ENCODE data around the gene PPP1R15B. TPM values are rescaled to one million over a fixed set of nuclear protein-coding genes. Genes with fewer than 3 reads are reported as not detected.

PPP1R15B gene
- total and polyA plus RNA-seq, 4 donors = 13.0 to 54.0 (median 26.1) TPM

- Histone ChIP-seq H3K27me3 (ENCODE audit: control insufficient read depth in 4 of 4, insufficient read depth in 4 of 4, low read length in 3 of 4) (no peaks in the 10 kb centered on the region), H3K9ac (ENCODE audit: low read depth in 1 of 2, low read length in 2 of 2) (no peak overlapping the region), H3K36me3 (ENCODE audit: control insufficient read depth in 4 of 4, insufficient read depth in 3 of 4, low read depth in 1 of 4, low read length in 3 of 4) (peaks cover 0 to 8% (median 0%) of the 10 kb centered on the region in 4 donors), H3K4me1 (ENCODE audit: control insufficient read depth in 4 of 4, insufficient read depth in 4 of 4, low read length in 3 of 4) (peaks cover 6 to 23% (median 15%) of the 10 kb centered on the region in 4 donors), H3K27ac (ENCODE audit: low read depth in 1 of 2, low read length in 2 of 2) (no peak overlapping the region), H3K9me3 (ENCODE audit: control insufficient read depth in 4 of 4, low read length in 3 of 4) (no peaks in the 10 kb centered on the region), H3K4me3 (ENCODE audit: low read depth in 1 of 3, low read length in 3 of 3) (no peak overlapping the region)
- TF ChIP-seq TAF1 (conservative IDR thresholded peaks at IDR 0.05) (no peak), EGR1 (IDR thresholded peaks at IDR 0.05; ENCODE audit: low read depth in 2 of 2) (no peak), HNF4A (conservative IDR thresholded peaks at IDR 0.05) (no peak), RXRA (IDR thresholded peaks at IDR 0.05) (no peak), SP1 (IDR thresholded peaks at IDR 0.05) (no peak), JUND (IDR thresholded peaks at IDR 0.05) (no peak)
- TF ChIP-seq, protein P1, sequence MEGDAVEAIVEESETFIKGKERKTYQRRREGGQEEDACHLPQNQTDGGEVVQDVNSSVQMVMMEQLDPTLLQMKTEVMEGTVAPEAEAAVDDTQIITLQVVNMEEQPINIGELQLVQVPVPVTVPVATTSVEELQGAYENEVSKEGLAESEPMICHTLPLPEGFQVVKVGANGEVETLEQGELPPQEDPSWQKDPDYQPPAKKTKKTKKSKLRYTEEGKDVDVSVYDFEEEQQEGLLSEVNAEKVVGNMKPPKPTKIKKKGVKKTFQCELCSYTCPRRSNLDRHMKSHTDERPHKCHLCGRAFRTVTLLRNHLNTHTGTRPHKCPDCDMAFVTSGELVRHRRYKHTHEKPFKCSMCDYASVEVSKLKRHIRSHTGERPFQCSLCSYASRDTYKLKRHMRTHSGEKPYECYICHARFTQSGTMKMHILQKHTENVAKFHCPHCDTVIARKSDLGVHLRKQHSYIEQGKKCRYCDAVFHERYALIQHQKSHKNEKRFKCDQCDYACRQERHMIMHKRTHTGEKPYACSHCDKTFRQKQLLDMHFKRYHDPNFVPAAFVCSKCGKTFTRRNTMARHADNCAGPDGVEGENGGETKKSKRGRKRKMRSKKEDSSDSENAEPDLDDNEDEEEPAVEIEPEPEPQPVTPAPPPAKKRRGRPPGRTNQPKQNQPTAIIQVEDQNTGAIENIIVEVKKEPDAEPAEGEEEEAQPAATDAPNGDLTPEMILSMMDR (IDR thresholded peaks at IDR 0.05; ENCODE audit: low read depth, low read length, missing input control) = peak; percentile 35
- peak; percentile 49 for DNase-seq (ENCODE audit: low spot score)
- WGBS = 62% methylated on average over 11 of the region's 11 CpGs
Measured at GRCh38 chr1:204445860-204446412, 34.3 kb upstream of the PPP1R15B start.

DNA sequence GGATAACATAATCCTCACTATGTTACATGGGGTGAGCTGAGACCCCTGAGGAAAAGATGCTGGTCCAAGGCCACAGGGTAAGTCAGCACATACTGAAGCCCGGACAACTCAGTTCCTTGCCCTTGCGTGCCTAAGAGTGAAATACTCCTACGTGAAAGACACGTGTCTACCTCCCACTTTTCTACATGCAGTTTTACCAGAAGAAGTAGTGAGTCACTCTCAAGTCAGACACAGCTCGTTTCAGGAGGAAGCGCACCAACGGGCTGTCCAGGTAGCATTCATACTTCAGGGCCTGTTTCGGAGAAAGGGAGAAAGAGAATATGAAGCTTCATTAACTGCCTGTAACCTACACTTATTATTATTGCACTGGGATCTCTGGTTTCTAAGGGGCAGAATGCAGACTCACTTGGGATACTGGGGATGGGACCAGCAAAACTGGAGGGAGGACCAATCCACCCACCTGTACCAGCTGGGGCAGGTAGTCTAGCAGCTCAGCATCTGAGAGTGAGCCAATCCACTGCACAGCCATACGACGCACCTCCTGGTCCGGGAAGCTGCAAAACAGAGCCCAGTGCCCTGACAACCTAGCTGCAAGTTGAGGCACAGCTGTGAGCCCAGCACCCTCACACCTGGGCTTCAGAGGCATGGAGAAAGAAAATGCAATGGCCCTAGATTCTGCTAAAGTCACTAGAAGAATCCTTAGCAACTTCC lies 32.4 kb upstream of the PPP1R15B start:
- DNase-seq (ENCODE audit: low spot score) = no peak
- Histone ChIP-seq H3K27ac (ENCODE audit: low read depth in 1 of 2, low read length in 2 of 2) (no peak overlapping the region), H3K4me1 (ENCODE audit: control insufficient read depth in 4 of 4, insufficient read depth in 4 of 4, low read length in 3 of 4) (peaks cover 5 to 28% (median 18%) of the 10 kb centered on the region in 4 donors), H3K4me3 (ENCODE audit: low read depth in 1 of 3, low read length in 3 of 3) (no peak overlapping the region), H3K9ac (ENCODE audit: low read depth in 1 of 2, low read length in 2 of 2) (no peak overlapping the region), H3K27me3 (ENCODE audit: control insufficient read depth in 4 of 4, insufficient read depth in 4 of 4, low read length in 3 of 4) (no peaks in the 10 kb centered on the region), H3K36me3 (ENCODE audit: control insufficient read depth in 4 of 4, insufficient read depth in 3 of 4, low read depth in 1 of 4, low read length in 3 of 4) (peaks cover 0 to 6% (median under 1%) of the 10 kb centered on the region in 4 donors), H3K9me3 (ENCODE audit: control insufficient read depth in 4 of 4, low read length in 3 of 4) (no peaks in the 10 kb centered on the region)
- WGBS = 83% methylated on average over 11 of the region's 11 CpGs
- no peak for TF ChIP-seq NR2F2 (IDR thresholded peaks at IDR 0.05)
- no peak for TF ChIP-seq YY1 (IDR thresholded peaks at IDR 0.05)
- no peak for TF ChIP-seq JUND (IDR thresholded peaks at IDR 0.05)
- TF ChIP-seq, protein P1 (IDR thresholded peaks at IDR 0.05; ENCODE audit: low read depth, low read length, missing input control) = no peak

DNA sequence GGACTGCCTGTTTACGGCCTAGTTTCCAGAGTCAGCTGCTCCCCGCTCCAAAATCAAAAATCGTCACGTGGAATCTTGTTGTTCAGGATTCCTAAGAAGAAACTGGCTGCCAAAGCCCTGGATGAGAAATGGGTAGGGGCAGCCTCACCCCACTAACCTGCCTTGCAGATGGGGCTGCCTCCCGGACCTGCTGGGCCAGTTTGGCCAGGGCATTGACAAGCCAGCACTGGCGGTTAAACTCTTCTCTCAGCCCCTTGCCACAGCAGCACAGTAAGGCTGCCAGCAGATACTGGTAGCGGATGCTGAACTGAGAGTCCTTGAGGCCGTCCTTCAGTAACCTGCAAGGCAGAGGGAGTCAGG lies 31.6 kb upstream of the PPP1R15B start:
- H3K9me3 ChIP-seq (ENCODE audit: control insufficient read depth in 4 of 4, low read length in 3 of 4) = no peaks in the 10 kb centered on the region
- H3K4me1 ChIP-seq (ENCODE audit: control insufficient read depth in 4 of 4, insufficient read depth in 4 of 4, low read length in 3 of 4) = peaks cover 5 to 28% (median 18%) of the 10 kb centered on the region in 4 donors
- no peak overlapping the region for H3K9ac ChIP-seq (ENCODE audit: low read depth in 1 of 2, low read length in 2 of 2)
- TF ChIP-seq YY1 (IDR thresholded peaks at IDR 0.05) (no peak), RXRA (IDR thresholded peaks at IDR 0.05) (peak in 1 of 2 donors; percentile 14)
- no peaks in the 10 kb centered on the region for H3K27me3 ChIP-seq (ENCODE audit: control insufficient read depth in 4 of 4, insufficient read depth in 4 of 4, low read length in 3 of 4)
- H3K4me3 ChIP-seq (ENCODE audit: low read depth in 1 of 3, low read length in 3 of 3) = no peak overlapping the region
- no peak for DNase-seq (ENCODE audit: low spot score)
- WGBS = 46% methylated on average over 8 of the region's 8 CpGs
- H3K27ac ChIP-seq (ENCODE audit: low read depth in 1 of 2, low read length in 2 of 2) = peak overlapping the region; percentile 0 to 46
- peaks cover 0 to 6% (median 3%) of the 10 kb centered on the region in 4 donors for H3K36me3 ChIP-seq (ENCODE audit: control insufficient read depth in 4 of 4, insufficient read depth in 3 of 4, low read depth in 1 of 4, low read length in 3 of 4)
